OCI-LY3 (cell line): Measurements from ENCODE around the gene CYBB.

ENCODE experiments used
- CTCF ChIP-seq: fragments of 200-600, 300-600 bp; sonication (generic); IDR thresholded peaks from 2 replicates; pipeline ENCODE4 v1.5.1; 2014; ENCODE audit warnings: antibody characterized with exemption, low read length, low read depth
- EZH2phosphoT487 ChIP-seq: fragments of 200-600 bp; shearing (Covaris generic); IDR thresholded peaks from 2 replicates; pipeline ENCODE4 v1.6.1; 2018; ENCODE audit warnings: antibody characterized with exemption, mixed run types, low read depth

GRCh38 chrX:37820646-37821045 lies 40.8 kb downstream of the CYBB start:
- TF ChIP-seq CTCF, result no peak
- no peak for TF ChIP-seq EZH2phosphoT487
